ENCODE results near the gene MGST2. TPM values are rescaled to one million over a fixed set of nuclear protein-coding genes. Genes with fewer than 3 reads are reported as not detected.

Gene MGST2
- total RNA-seq, 1 experiment from 2014 or later = 14.9 TPM

DNA sequence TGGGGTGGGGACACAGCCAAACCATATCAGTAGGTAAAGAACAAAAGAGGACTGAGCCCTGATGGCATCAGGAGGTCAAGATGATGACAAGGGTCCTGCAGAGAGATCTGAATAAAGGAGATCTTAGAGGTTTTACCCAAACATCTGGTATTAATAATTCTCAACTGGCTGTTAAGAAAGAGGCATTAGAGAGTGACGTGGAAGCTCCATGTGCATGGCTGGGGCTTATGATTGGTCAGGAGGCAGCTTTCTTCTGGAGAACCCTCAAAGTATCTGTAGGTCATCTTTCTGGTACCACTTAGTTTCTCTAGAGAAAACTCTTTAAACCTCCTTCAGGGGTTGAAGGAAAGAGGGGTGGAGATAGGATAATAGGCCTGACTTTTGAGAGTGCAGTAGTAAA is 18.7 kb downstream of the MGST2 start:
- peaks cover 9% of the 10 kb centered on the region for H3K9me3 Mint-ChIP-seq
- CTCF ChIA-PET = interaction anchor here (1.6 kb wide), 1 partner anchor 27 kb away, joined by 5 read pairs; no protein-coding TSS in a partner anchor
- TF ChIP-seq, protein P1, sequence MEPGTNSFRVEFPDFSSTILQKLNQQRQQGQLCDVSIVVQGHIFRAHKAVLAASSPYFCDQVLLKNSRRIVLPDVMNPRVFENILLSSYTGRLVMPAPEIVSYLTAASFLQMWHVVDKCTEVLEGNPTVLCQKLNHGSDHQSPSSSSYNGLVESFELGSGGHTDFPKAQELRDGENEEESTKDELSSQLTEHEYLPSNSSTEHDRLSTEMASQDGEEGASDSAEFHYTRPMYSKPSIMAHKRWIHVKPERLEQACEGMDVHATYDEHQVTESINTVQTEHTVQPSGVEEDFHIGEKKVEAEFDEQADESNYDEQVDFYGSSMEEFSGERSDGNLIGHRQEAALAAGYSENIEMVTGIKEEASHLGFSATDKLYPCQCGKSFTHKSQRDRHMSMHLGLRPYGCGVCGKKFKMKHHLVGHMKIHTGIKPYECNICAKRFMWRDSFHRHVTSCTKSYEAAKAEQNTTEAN (CRISPR knock-in tag; IDR thresholded peaks at IDR 0.05) = no peak
- TF ChIP-seq SMAD3 (CRISPR knock-in tag; IDR thresholded peaks at IDR 0.05; ENCODE audit: borderline replicate concordance) (no peak), NR2C2 (CRISPR knock-in tag; IDR thresholded peaks at IDR 0.05) (no peak), TEAD1 (CRISPR knock-in tag; IDR thresholded peaks at IDR 0.05) (no peak), ZNF416 (CRISPR knock-in tag; IDR thresholded peaks at IDR 0.05) (no peak), ESRRA (CRISPR knock-in tag; IDR thresholded peaks at IDR 0.05; ENCODE audit: borderline replicate concordance) (no peak), NFATC4 (CRISPR knock-in tag; IDR thresholded peaks at IDR 0.05) (no peak), IRF2 (CRISPR knock-in tag; IDR thresholded peaks at IDR 0.05; ENCODE audit: borderline replicate concordance, low read depth) (no peak), ELF4 (CRISPR knock-in tag; IDR thresholded peaks at IDR 0.05; ENCODE audit: low read depth) (no peak), MYBL2 (CRISPR knock-in tag; IDR thresholded peaks at IDR 0.05) (no peak), ZSCAN18 (CRISPR knock-in tag; IDR thresholded peaks at IDR 0.05) (no peak), ZNF317 (CRISPR knock-in tag; IDR thresholded peaks at IDR 0.05; ENCODE audit: borderline replicate concordance, low read depth) (no peak)
- TF ChIP-seq, protein P2, sequence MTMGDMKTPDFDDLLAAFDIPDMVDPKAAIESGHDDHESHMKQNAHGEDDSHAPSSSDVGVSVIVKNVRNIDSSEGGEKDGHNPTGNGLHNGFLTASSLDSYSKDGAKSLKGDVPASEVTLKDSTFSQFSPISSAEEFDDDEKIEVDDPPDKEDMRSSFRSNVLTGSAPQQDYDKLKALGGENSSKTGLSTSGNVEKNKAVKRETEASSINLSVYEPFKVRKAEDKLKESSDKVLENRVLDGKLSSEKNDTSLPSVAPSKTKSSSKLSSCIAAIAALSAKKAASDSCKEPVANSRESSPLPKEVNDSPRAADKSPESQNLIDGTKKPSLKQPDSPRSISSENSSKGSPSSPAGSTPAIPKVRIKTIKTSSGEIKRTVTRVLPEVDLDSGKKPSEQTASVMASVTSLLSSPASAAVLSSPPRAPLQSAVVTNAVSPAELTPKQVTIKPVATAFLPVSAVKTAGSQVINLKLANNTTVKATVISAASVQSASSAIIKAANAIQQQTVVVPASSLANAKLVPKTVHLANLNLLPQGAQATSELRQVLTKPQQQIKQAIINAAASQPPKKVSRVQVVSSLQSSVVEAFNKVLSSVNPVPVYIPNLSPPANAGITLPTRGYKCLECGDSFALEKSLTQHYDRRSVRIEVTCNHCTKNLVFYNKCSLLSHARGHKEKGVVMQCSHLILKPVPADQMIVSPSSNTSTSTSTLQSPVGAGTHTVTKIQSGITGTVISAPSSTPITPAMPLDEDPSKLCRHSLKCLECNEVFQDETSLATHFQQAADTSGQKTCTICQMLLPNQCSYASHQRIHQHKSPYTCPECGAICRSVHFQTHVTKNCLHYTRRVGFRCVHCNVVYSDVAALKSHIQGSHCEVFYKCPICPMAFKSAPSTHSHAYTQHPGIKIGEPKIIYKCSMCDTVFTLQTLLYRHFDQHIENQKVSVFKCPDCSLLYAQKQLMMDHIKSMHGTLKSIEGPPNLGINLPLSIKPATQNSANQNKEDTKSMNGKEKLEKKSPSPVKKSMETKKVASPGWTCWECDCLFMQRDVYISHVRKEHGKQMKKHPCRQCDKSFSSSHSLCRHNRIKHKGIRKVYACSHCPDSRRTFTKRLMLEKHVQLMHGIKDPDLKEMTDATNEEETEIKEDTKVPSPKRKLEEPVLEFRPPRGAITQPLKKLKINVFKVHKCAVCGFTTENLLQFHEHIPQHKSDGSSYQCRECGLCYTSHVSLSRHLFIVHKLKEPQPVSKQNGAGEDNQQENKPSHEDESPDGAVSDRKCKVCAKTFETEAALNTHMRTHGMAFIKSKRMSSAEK (CRISPR knock-in tag; IDR thresholded peaks at IDR 0.05; ENCODE audit: borderline replicate concordance) = no peak
- TF ChIP-seq, protein P3, sequence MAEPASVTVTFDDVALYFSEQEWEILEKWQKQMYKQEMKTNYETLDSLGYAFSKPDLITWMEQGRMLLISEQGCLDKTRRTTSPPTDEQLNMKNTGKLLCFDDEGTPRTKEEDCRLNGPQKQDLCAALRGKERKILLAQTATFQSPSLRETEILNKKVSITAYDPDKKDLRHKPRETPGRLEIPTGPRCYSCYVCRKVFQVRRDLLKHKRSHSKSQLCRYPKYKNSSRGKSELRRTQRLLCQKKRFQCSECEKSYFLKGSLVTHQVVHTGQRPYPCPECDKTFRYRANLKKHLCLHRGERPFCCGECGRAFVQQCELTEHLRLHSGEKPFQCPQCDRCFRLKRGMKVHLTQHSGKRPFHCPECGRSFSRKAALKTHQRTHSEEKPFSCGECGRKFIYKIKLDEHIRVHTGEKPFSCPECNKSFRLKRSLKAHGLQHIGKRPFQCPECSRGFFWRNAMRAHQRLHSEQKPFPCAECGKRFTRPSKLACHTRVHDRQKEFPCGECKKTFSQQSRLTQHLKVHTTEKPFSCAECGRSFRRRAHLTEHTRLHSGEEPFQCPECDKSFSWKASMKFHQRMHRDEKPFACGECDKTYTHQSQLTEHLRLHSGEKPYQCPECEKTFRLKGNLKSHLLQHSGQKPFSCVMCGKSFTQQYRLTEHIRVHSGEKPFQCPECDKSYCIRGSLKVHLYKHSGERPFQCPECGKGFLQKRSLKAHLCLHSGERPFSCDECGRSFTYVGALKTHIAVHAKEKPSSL (CRISPR knock-in tag; conservative IDR thresholded peaks at IDR 0.05) = no peak
- TF ChIP-seq, protein P4, sequence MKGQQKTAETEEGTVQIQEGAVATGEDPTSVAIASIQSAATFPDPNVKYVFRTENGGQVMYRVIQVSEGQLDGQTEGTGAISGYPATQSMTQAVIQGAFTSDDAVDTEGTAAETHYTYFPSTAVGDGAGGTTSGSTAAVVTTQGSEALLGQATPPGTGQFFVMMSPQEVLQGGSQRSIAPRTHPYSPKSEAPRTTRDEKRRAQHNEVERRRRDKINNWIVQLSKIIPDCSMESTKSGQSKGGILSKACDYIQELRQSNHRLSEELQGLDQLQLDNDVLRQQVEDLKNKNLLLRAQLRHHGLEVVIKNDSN (CRISPR knock-in tag; IDR thresholded peaks at IDR 0.05) = no peak
- peaks cover 20% of the 10 kb centered on the region for H3K36me3 Mint-ChIP-seq
- peaks cover 2% of the 10 kb centered on the region for H3K4me1 Mint-ChIP-seq
- peaks cover 2% of the 10 kb centered on the region; the same call in 1 of the 2 replicates for H3K27me3 Mint-ChIP-seq (ENCODE audit: low read depth)
- no peak overlapping the region for H3K27ac Mint-ChIP-seq
- no peak for DNase-seq (ENCODE audit: low spot score)
- ATAC-seq = no peak
- POLR2A ChIA-PET = no interaction called here
- no peak overlapping the region for H3K4me3 Mint-ChIP-seq

DNA sequence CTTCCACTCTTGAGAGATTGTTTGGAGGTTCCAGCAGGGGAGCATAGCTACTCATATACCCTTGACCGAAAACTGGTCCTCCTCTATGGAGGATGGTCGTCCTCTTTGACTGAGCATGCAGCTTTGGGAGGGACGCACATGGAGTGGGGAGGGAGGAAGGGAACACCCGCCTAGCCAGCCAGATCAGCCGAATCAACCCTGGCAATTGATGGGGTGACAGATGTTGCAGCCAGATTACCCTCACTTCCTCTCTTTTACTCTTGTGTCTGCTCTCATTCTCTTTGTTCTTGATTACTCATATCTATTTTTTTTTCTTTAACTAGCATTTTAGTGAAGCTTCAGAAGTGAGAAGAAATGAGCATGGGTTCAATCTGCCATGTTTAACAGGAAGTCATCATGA is 19.6 kb downstream of the MGST2 start:
- Mint-ChIP-seq H3K4me3 (no peak overlapping the region), H3K36me3 (peaks cover 20% of the 10 kb centered on the region), H3K27ac (no peak overlapping the region), H3K27me3 (ENCODE audit: low read depth) (peaks cover 2% of the 10 kb centered on the region; the same call in 1 of the 2 replicates), H3K4me1 (peaks cover 2% of the 10 kb centered on the region), H3K9me3 (peaks cover 9% of the 10 kb centered on the region)
- ChIA-PET POLR2A (no interaction called here), CTCF (interaction anchor here (1.5 kb wide), 1 partner anchor 13 kb away, joined by 3 read pairs; no protein-coding TSS in a partner anchor)
- DNase-seq (ENCODE audit: low spot score) (no peak), ATAC-seq (no peak)
- TF ChIP-seq GTF2I (CRISPR knock-in tag; conservative IDR thresholded peaks at IDR 0.05) (no peak), ZNF423 (CRISPR knock-in tag; IDR thresholded peaks at IDR 0.05) (no peak), PRDM15 (CRISPR knock-in tag; IDR thresholded peaks at IDR 0.05) (no peak), NR2C2 (CRISPR knock-in tag; IDR thresholded peaks at IDR 0.05) (no peak), MXD4 (CRISPR knock-in tag; IDR thresholded peaks at IDR 0.05; ENCODE audit: borderline replicate concordance) (no peak), ERG (CRISPR knock-in tag; IDR thresholded peaks at IDR 0.05) (no peak)
